B cell (primary cell): ENCODE measurements around the gene PLCB1. TPM values are rescaled to one million over a fixed set of nuclear protein-coding genes. Genes with fewer than 3 reads are reported as not detected.

Experiments used
- ATAC-seq: fragments of 200-7000 bp; cut with Tn5 transposase; one replicate; pipeline ENCODE4 v1.10.0; 2021; ENCODE audit warnings: low read depth, mild to moderate bottlenecking, moderate number of reproducible peaks, moderate library complexity
- CTCF ChIA-PET: fragments of 350-600 bp; sonication (Branson Sonifier 250); formaldehyde crosslinking; loops from one replicate; lab custom pipeline; 2021; ENCODE audit warnings: antibody characterized with exemption, inconsistent platforms; lab: Charles Lee
- POLR2A ChIA-PET: fragments of 350-600 bp; sonication (Branson Sonifier 250); formaldehyde crosslinking; loops from one replicate; lab custom pipeline; 2021; ENCODE audit warnings: antibody characterized with exemption; lab: Charles Lee
- DNase-seq: peaks from one replicate; pipeline ENCODE4 v3.0.0; 2013
- H2AFZ ChIP-seq: 2 replicates; pipeline ENCODE4 v1.6.1; 2012; ENCODE audit warnings: mild to moderate bottlenecking, low read depth, low read length; ENCODE audit not compliant: insufficient read depth, poor library complexity, severe bottlenecking
- H3K27ac ChIP-seq, 2 donors: 1 replicate in 1 of 2; 2 replicates in 1 of 2; pipeline ENCODE4 v1.5.1; 2012 to 2013; ENCODE audit warnings: low read length in 2 of 2, mild to moderate bottlenecking in 2 of 2, moderate library complexity in 1 of 2
- H3K27me3 ChIP-seq, 4 experiments: fragments of 200-600 bp in 1 of 4; sonication (generic) in 1 of 4; replicated peaks in 1 of 4; 1 replicate in 2 of 4; 2 replicates in 2 of 4; pipeline versions ENCODE4 v1.6.1 to v1.7.0; 2013 to 2016; ENCODE audit warnings: low read length in 3 of 4, mild to moderate bottlenecking in 2 of 4, mixed read lengths in 1 of 4, moderate library complexity in 1 of 4; ENCODE audit not compliant: insufficient read depth in 4 of 4, control insufficient read depth in 3 of 4; ENCODE audit errors: control extremely low read depth in 1 of 4
- H3K36me3 ChIP-seq, 2 experiments: replicated peaks in 1 of 2; 1 replicate in 1 of 2; 2 replicates in 1 of 2; pipeline versions ENCODE4 v1.6.1 to v1.7.1; 2013; ENCODE audit warnings: low read length in 1 of 2; ENCODE audit not compliant: insufficient read depth in 2 of 2, control insufficient read depth in 1 of 2; ENCODE audit errors: control extremely low read depth in 1 of 2, extremely low read depth in 1 of 2
- H3K4me1 ChIP-seq, 2 donors: fragments of 200-600 bp in 1 of 2; sonication (generic) in 1 of 2; 1 replicate in 1 of 2; 2 replicates in 1 of 2; pipeline versions ENCODE4 v1.5.1 to v1.6.1; 2013 to 2017; ENCODE audit warnings: low read length in 2 of 2; ENCODE audit not compliant: control insufficient read depth in 2 of 2, insufficient read depth in 2 of 2
- H3K4me2 ChIP-seq: replicated peaks from 2 replicates; pipeline ENCODE3; 2012; ENCODE audit warnings: mild to moderate bottlenecking, low read depth, low read length; ENCODE audit not compliant: poor library complexity, severe bottlenecking
- H3K4me3 ChIP-seq, 5 experiments: fragments of 200-600 bp in 1 of 5; sonication (generic) in 1 of 5; 1 replicate in 3 of 5; 2 replicates in 2 of 5; pipeline versions ENCODE4 v1.5.1 to v1.7.0; 2011 to 2016; ENCODE audit warnings: low read length in 4 of 5, mild to moderate bottlenecking in 4 of 5, low read depth in 2 of 5, control low read depth in 1 of 5, moderate library complexity in 1 of 5; ENCODE audit not compliant: insufficient read depth in 1 of 5; ENCODE audit errors: control extremely low read depth in 1 of 5, extremely low read depth in 1 of 5
- H3K79me2 ChIP-seq: fragments of 200-600 bp; sonication (generic); one replicate; pipeline ENCODE4 v1.6.0; 2016; ENCODE audit warnings: low read length; ENCODE audit not compliant: control insufficient read depth, insufficient read depth
- H3K9ac ChIP-seq: fragments of 200-600 bp; sonication (generic); 2 replicates; pipeline ENCODE4 v1.6.1; 2017; ENCODE audit warnings: mild to moderate bottlenecking, low read length, moderate library complexity
- H3K9me3 ChIP-seq, 3 donors: one replicate each; pipeline versions ENCODE4 v1.6.1 to v1.7.1; 2013; ENCODE audit warnings: low read length in 2 of 3; ENCODE audit not compliant: control insufficient read depth in 2 of 3, insufficient read depth in 1 of 3; ENCODE audit errors: control extremely low read depth in 1 of 3
- H4K20me1 ChIP-seq: 2 replicates; pipeline ENCODE4 v1.6.0; 2012; ENCODE audit warnings: mild to moderate bottlenecking, low read length; ENCODE audit not compliant: insufficient read depth, control insufficient read depth, poor library complexity, severe bottlenecking
- H3K27ac Mint-ChIP-seq: one replicate; pipeline ENCODE4 v1.8.0; 2021; ENCODE audit warnings: mixed read lengths
- H3K27me3 Mint-ChIP-seq: one replicate; pipeline ENCODE4 v1.8.0; 2021; ENCODE audit warnings: mixed read lengths
- H3K4me1 Mint-ChIP-seq: one replicate; pipeline ENCODE4 v1.8.0; 2021; ENCODE audit warnings: mixed read lengths
- H3K4me3 Mint-ChIP-seq: one replicate; pipeline ENCODE4 v1.8.0; 2021; ENCODE audit warnings: mixed read lengths
- H3K9me3 Mint-ChIP-seq: one replicate; pipeline ENCODE4 v1.8.0; 2022; ENCODE audit warnings: mixed read lengths; ENCODE audit not compliant: insufficient read depth
- EZH2 ChIP-seq: IDR thresholded peaks from 2 replicates; pipeline ENCODE4 v1.6.1; 2012; ENCODE audit warnings: borderline replicate concordance, low read depth, mild to moderate bottlenecking, moderate library complexity, low read length; ENCODE audit not compliant: insufficient read depth, poor library complexity, severe bottlenecking
- WGBS: methylation state at CpG from one replicate; pipeline ENCODE4 v1.1.5; 2013; ENCODE audit warnings: missing lambda C conversion rate; ENCODE audit not compliant: insufficient coverage; 5-methylcytosine and 5-hydroxymethylcytosine counted together
- intact Hi-C: fragments of 100-400 bp; cut with micrococcal nuclease; formaldehyde crosslinking; loops from one replicate; pipeline ENCODE4 v1.10.0; 2022
- polyA plus RNA-seq: library from polyadenylated mRNA; depleted of rRNA; stranded (reverse); fragments of >200 nt; gene quantifications from 2 replicates; pipeline ENCODE4 v1.2.3, GENCODE V29; 2012
- total RNA-seq, 2 donors: library from RNA; stranded (reverse); fragments of 120-200 nt in 1 of 2; gene quantifications; 1 replicate in 1 of 2; 2 replicates in 1 of 2; pipeline versions ENCODE4 v1.2.3 to v1.2.4, GENCODE V29; 2013 to 2022
- TF ChIP-seq, protein P1 (sequence below): fragments of 200-600 bp; IDR thresholded peaks from one replicate; pipeline ENCODE4 v1.8.0; 2022; ENCODE audit warnings: antibody characterized with exemption, mild to moderate bottlenecking

Gene PLCB1
- total and polyA plus RNA-seq, 2 donors (not counting 1 experiment from before 2014, with no cell fraction given): 0.18 to 0.47 TPM

DNA sequence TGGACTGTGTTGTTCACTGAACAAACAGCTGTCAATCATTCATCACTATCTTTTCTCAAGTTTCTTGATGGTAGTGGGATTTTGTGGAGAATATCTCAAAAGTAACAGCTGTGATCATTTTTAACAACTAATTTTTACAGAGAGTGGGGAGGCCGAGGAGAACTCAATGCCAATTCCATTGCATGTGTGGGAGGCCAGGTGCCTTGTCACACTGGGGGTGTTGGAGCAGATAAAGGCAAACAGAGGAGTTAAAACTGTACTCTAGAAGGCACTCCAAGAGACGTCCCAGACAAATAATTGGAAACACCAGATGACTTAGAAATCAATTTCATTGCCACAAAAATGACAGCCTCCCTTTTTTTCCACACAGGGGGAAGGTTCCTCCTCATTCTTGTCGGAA, 669.6 kb downstream of the PLCB1 start:
- intact Hi-C loops: no loop called here
- Histone ChIP-seq H3K27me3 (no peaks in the 10 kb centered on the region), H3K9me3 (no peaks in the 10 kb centered on the region), H2AFZ (no peak overlapping the region), H3K9ac (no peak overlapping the region), H4K20me1 (no peaks in the 10 kb centered on the region), H3K4me2 (no peak overlapping the region), H3K36me3 (no peaks in the 10 kb centered on the region), H3K4me3 (no peak overlapping the region), H3K4me1 (no peaks in the 10 kb centered on the region), H3K27ac (no peak overlapping the region), H3K79me2 (no peaks in the 10 kb centered on the region)
- Mint-ChIP-seq H3K27ac (no peak overlapping the region), H3K4me1 (no peaks in the 10 kb centered on the region), H3K9me3 (no peaks in the 10 kb centered on the region), H3K4me3 (no peak overlapping the region), H3K27me3 (no peaks in the 10 kb centered on the region)
- TF ChIP-seq, protein P1, sequence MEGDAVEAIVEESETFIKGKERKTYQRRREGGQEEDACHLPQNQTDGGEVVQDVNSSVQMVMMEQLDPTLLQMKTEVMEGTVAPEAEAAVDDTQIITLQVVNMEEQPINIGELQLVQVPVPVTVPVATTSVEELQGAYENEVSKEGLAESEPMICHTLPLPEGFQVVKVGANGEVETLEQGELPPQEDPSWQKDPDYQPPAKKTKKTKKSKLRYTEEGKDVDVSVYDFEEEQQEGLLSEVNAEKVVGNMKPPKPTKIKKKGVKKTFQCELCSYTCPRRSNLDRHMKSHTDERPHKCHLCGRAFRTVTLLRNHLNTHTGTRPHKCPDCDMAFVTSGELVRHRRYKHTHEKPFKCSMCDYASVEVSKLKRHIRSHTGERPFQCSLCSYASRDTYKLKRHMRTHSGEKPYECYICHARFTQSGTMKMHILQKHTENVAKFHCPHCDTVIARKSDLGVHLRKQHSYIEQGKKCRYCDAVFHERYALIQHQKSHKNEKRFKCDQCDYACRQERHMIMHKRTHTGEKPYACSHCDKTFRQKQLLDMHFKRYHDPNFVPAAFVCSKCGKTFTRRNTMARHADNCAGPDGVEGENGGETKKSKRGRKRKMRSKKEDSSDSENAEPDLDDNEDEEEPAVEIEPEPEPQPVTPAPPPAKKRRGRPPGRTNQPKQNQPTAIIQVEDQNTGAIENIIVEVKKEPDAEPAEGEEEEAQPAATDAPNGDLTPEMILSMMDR: no peak
- no peak for TF ChIP-seq EZH2
- 80% methylated on average over 1 of the region's 3 CpGs for WGBS
- POLR2A ChIA-PET: no interaction called here
- no peak for DNase-seq
- ATAC-seq: no peak
- CTCF ChIA-PET: no interaction called here

- Histone ChIP-seq H4K20me1 (no peaks in the 10 kb centered on the region), H3K36me3 (no peaks in the 10 kb centered on the region), H3K4me2 (no peak overlapping the region), H3K9ac (no peak overlapping the region), H2AFZ (no peak overlapping the region), H3K4me3 (no peak overlapping the region), H3K4me1 (no peaks in the 10 kb centered on the region), H3K27me3 (no peaks in the 10 kb centered on the region), H3K9me3 (no peaks in the 10 kb centered on the region), H3K79me2 (no peaks in the 10 kb centered on the region), H3K27ac (no peak overlapping the region)
- H3K9me3 Mint-ChIP-seq: no peaks in the 10 kb centered on the region
- TF ChIP-seq EZH2: no peak
- TF ChIP-seq, protein P1: no peak
- no peak overlapping the region for H3K27ac Mint-ChIP-seq
- POLR2A ChIA-PET: no interaction called here
- DNase-seq: no peak
- no peaks in the 10 kb centered on the region for H3K4me1 Mint-ChIP-seq
- CTCF ChIA-PET: no interaction called here
- intact Hi-C loops: no loop called here
- no peaks in the 10 kb centered on the region for H3K27me3 Mint-ChIP-seq
- ATAC-seq: no peak
- no peak overlapping the region for H3K4me3 Mint-ChIP-seq
- no CpG with 5 or more reads among the region's 2 CpGs for WGBS
Observed at GRCh38 chr20:8803065-8803464, 671.0 kb downstream of the PLCB1 start.
